NCI-H1417 (cell line): ENCODE measurements around the gene SLC22A3.
"Not testable (repeated sequence)": the region's sequence is repeated elsewhere in the genome, so short reads cannot be mapped to it uniquely, and the experiment has no call there.

ENCODE experiments used
- DNase-seq, 3 experiments: peaks; one replicate each; lab custom pipeline; 2025; lab: John Stamatoyannopoulos, UW

Gene SLC22A3

GRCh38 chr6:160348223-160349019, at the start of gene SLC22A3:
SLC22A3 (plus strand) TSS chr6:160348378; CDS start chr6:160348420, 42 bp downstream.
- DNase-seq, result no peak

GRCh38 chr6:160299559-160299958, 48.6 kb upstream of the SLC22A3 start:
- DNase-seq, result no peak

GRCh38 chr6:160300076-160300695, 48.0 kb upstream of the SLC22A3 start:
- DNase-seq, result no peak

GRCh38 chr6:160301339-160301738, 46.8 kb upstream of the SLC22A3 start:
- no peak for DNase-seq

- not testable (repeated sequence) for DNase-seq
Measured at GRCh38 chr6:160302431-160303082, 45.6 kb upstream of the SLC22A3 start.

GRCh38 chr6:160303806-160304205, 44.4 kb upstream of the SLC22A3 start:
- no peak for DNase-seq

GRCh38 chr6:160305926-160306713, 42.1 kb upstream of the SLC22A3 start:
- no peak for DNase-seq

- no peak for DNase-seq
Measured at GRCh38 chr6:160309718-160310117, 38.5 kb upstream of the SLC22A3 start.

- DNase-seq, result no peak
Measured at GRCh38 chr6:160312900-160313299, 35.3 kb upstream of the SLC22A3 start.

- no peak for DNase-seq
Measured at GRCh38 chr6:160315310-160315709, 32.9 kb upstream of the SLC22A3 start.

- DNase-seq, result no peak
Measured at GRCh38 chr6:160316261-160316660, 31.9 kb upstream of the SLC22A3 start.

GRCh38 chr6:160319246-160319645, 28.9 kb upstream of the SLC22A3 start:
- no peak for DNase-seq

GRCh38 chr6:160321729-160322505, 26.3 kb upstream of the SLC22A3 start:
- no peak for DNase-seq

- DNase-seq, result no peak
Measured at GRCh38 chr6:160327981-160328380, 20.2 kb upstream of the SLC22A3 start.

- DNase-seq, result no peak
Measured at GRCh38 chr6:160328447-160328846, 19.7 kb upstream of the SLC22A3 start.

- no peak for DNase-seq
Measured at GRCh38 chr6:160329188-160329587, 19.0 kb upstream of the SLC22A3 start.

- DNase-seq, result no peak
Measured at GRCh38 chr6:160330619-160331018, 17.6 kb upstream of the SLC22A3 start.

GRCh38 chr6:160331204-160331603, 17.0 kb upstream of the SLC22A3 start:
- DNase-seq, result no peak

- DNase-seq, result no peak
Measured at GRCh38 chr6:160331753-160332152, 16.4 kb upstream of the SLC22A3 start.

GRCh38 chr6:160333101-160333500, 15.1 kb upstream of the SLC22A3 start:
- DNase-seq, result no peak

- no peak for DNase-seq
Measured at GRCh38 chr6:160333841-160334240, 14.3 kb upstream of the SLC22A3 start.
